BJ (cell line): ENCODE data around the gene R3HDM4. TPM values are rescaled to one million over a fixed set of nuclear protein-coding genes. Genes with fewer than 3 reads are reported as not detected.

Experiments used
- CTCF ChIA-PET: fragments of 350-600 bp; formaldehyde crosslinking; extraction: SDS; loops from one replicate; lab custom pipeline; 2021; ENCODE audit warnings: antibody characterized with exemption, inconsistent platforms; lab: Yijun Ruan, JAX
- POLR2A ChIA-PET: fragments of 300-600 bp; sonication (Branson Sonifier 250); formaldehyde crosslinking; extraction: SDS; loops from one replicate; lab custom pipeline; 2021; ENCODE audit warnings: antibody characterized with exemption; lab: Charles Lee
- DNase-seq: peaks from one replicate; pipeline ENCODE4 v3.0.0-alpha.2; 2011; ENCODE audit warnings: low read depth
- H3K27me3 ChIP-seq: 2 replicates; pipeline ENCODE4 v1.6.0; 2011; ENCODE audit warnings: low read length; ENCODE audit not compliant: control insufficient read depth, insufficient read depth
- H3K36me3 ChIP-seq: 2 replicates; pipeline ENCODE4 v1.5.1; 2011; ENCODE audit warnings: low read length; ENCODE audit not compliant: control insufficient read depth, insufficient read depth
- H3K4me3 ChIP-seq: 2 replicates; pipeline ENCODE4 v1.5.1; 2011; ENCODE audit warnings: low read depth, mild to moderate bottlenecking, control low read depth, low read length
- polyA plus RNA-seq: library from polyadenylated mRNA; depleted of rRNA; stranded (reverse); fragments of >200 nt; gene quantifications from 2 replicates; pipeline ENCODE4 v1.2.3, GENCODE V29; 2011
- TF ChIP-seq, protein P1 (sequence below): IDR thresholded peaks from 2 replicates; pipeline ENCODE4 v1.5.1; 2011; ENCODE audit warnings: low read depth, mild to moderate bottlenecking, control low read depth, inconsistent platforms, low read length, moderate library complexity; ENCODE audit not compliant: insufficient read depth

Gene R3HDM4
- polyA plus RNA-seq, 1 experiment, result 46.6 TPM

DNA sequence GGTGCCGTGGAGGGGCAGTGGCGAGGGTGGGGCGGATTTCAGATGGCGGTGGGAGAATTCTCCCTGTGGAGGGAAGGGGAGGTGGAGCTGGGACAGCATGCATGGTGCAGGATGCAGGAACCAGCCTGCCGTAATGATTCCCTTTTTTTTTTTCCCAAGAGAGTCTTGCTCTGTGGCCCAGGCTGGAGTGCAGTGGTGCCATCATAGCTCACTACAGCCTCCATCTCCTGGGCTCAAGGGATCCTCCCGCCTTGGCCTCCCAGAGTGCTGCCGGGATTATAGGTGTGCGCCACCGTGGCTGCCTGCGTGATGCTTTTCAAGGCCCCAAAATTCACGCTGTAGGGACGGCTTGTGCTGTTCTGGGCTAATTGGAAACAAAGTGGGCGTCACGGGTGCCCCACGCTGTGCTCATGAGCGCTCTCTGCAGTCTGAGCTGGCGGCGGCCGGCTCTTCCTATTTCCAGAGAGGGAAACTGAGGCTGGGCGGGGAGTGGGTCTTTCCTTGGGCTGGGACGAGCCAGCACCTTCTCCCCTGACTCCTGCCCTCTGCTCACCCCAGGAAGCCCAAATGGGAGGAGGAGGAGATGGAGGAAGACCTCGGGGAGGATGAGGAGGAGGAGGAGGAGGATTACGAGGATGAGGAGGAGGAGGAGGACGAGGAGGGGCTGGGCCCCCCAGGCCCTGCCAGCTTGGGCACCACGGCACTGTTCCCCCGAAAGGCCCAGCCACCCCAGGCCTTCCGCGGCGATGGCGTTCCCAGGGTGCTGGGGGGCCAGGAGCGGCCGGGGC is 19.0 kb upstream of the R3HDM4 start:
- Histone ChIP-seq H3K27me3 (no peaks in the 10 kb centered on the region), H3K4me3 (peak overlapping the region; percentile 27), H3K36me3 (peaks cover 18% of the 10 kb centered on the region)
- ChIA-PET CTCF (interaction anchor here (1.7 to 1.8 kb wide), 2 partner anchors 9 to 52 kb away, joined by 7 to 10 read pairs; partner anchors contain the start of gene WDR18), POLR2A (interaction anchor here (0.8 kb wide), 1 partner anchor 52 kb away, joined by 3 read pairs; the partner anchor contains the start of gene WDR18)
- TF ChIP-seq, protein P1, sequence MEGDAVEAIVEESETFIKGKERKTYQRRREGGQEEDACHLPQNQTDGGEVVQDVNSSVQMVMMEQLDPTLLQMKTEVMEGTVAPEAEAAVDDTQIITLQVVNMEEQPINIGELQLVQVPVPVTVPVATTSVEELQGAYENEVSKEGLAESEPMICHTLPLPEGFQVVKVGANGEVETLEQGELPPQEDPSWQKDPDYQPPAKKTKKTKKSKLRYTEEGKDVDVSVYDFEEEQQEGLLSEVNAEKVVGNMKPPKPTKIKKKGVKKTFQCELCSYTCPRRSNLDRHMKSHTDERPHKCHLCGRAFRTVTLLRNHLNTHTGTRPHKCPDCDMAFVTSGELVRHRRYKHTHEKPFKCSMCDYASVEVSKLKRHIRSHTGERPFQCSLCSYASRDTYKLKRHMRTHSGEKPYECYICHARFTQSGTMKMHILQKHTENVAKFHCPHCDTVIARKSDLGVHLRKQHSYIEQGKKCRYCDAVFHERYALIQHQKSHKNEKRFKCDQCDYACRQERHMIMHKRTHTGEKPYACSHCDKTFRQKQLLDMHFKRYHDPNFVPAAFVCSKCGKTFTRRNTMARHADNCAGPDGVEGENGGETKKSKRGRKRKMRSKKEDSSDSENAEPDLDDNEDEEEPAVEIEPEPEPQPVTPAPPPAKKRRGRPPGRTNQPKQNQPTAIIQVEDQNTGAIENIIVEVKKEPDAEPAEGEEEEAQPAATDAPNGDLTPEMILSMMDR, result no peak
- DNase-seq, result no peak

DNA sequence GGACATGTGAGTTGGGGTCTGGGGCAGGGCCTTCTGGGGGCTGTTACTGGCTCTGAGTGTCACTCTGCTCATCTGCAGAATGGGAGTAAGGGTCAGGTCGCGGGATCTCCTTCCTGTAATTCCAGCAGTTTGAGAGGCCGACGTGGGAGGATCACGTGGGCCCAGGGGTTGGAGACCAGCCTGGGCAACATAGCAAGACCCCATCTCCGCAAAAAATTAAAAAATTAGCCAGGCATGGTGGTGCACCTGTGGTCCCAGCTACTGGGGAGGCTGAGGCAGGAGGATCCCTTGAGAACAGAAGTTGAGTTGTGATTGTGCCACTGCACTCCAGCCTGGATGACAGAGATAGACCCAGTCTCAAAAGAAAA is 16.9 kb upstream of the R3HDM4 start:
- TF ChIP-seq, protein P1, result no peak
- Histone ChIP-seq H3K36me3 (peaks cover 15% of the 10 kb centered on the region), H3K27me3 (no peaks in the 10 kb centered on the region), H3K4me3 (no peak overlapping the region)
- CTCF ChIA-PET, result no interaction called here
- no peak for DNase-seq
- POLR2A ChIA-PET, result no interaction called here

DNA sequence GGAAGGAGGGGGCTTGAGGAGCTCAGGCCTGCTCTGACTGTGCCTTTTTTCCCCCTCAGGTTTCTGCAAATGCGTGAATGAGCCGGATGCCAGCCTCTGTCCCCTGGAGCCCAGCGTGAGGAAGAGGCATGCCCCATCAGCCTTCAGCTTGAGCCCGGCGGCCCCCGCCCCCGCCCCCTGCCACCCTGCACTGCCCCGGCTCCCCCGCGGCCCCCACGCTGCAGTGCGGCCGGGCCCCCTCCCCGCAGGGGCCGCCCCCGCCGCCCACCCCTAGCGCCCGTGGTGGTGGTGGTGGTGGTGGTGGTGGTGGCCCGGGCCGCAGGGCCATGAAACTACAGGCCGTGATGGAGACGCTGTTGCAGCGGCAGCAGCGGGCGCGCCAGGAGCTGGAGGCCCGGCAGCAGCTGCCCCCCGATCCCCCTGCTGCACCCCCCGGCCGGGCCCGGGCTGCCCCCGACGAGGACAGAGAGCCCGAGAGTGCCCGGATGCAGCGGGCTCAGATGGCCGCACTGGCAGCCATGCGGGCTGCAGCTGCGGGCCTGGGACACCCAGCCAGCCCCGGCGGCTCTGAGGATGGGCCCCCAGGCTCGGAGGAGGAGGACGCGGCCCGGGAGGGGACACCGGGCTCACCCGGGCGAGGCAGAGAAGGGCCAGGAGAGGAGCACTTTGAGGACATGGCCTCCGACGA is 16.3 kb upstream of the R3HDM4 start:
- POLR2A ChIA-PET, result no interaction called here
- TF ChIP-seq, protein P1, result no peak
- Histone ChIP-seq H3K4me3 (no peak overlapping the region), H3K36me3 (peaks cover 15% of the 10 kb centered on the region), H3K27me3 (no peaks in the 10 kb centered on the region)
- DNase-seq, result no peak
- CTCF ChIA-PET, result no interaction called here

DNA sequence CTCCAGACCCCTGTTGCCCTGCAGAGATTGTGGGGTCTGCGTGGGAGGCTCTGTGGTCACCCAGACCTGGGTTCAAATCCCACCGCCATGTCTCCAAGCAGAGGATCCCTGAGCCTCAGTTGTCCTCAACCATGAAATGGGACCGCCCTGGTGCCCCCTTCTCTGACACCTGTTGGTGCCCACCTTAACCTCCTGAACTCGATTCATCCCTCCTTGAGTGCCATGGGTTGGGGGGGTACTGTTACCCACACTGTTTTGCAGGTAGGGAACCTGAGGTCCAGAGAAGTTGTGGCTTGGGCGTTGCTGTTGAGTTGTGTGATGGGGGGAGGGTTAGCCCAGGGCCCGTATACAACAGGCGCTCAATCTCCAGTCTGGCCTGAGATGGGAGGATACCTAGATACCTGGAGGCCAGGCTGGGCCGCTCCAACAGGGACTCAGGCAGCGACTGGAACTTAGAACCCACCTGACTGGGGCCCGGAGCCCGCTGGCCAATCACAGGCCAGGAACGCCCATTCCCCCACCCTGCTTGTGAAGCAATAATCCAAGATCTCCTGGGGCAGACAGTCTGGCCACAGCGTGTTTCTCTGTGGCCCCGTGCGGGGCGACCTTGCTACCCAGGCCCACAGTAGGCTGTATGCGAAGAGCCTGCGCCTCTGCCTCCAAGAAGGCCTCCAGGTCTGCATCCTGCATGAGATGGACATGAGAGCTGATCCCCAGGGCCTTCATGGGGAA is 15.6 kb upstream of the R3HDM4 start:
- ChIA-PET POLR2A (interaction anchor here (0.6 kb wide), 1 partner anchor 28 kb away, joined by 9 read pairs; no protein-coding TSS in a partner anchor), CTCF (interaction anchor here (1.5 kb wide), 1 partner anchor 53 kb away, joined by 7 read pairs; no protein-coding TSS in a partner anchor)
- DNase-seq, result no peak
- TF ChIP-seq, protein P1, result no peak
- peaks cover 15% of the 10 kb centered on the region for H3K36me3 ChIP-seq
- peak overlapping the region; percentile 91; the same call in 1 of the 2 replicates for H3K4me3 ChIP-seq
- no peaks in the 10 kb centered on the region for H3K27me3 ChIP-seq
